Measurements from ENCODE around the gene GON4L. TPM values are rescaled to one million over a fixed set of nuclear protein-coding genes. Genes with fewer than 3 reads are reported as not detected.
A peak's percentile ranks its signal among the peaks of the same experiment; 100 is the strongest.
"Not testable (repeated sequence)": the region's sequence is repeated elsewhere in the genome, so short reads cannot be mapped to it uniquely, and the experiment has no call there.

The GON4L gene
- total RNA-seq, result 10 to 100 TPM; 22.2 to 28.4 TPM
- long read RNA-seq, partial matches to known transcripts, result 4 of 8 reads
- long read RNA-seq, other reads (novel, unspliced or antisense), result 4 of 8 reads

GRCh38 chr1:155856975-155857930 lies at the start of gene GON4L:
Gene GON4L, minus strand, starts transcription at chr1:155857214. Its CDS starts 3,434 bp downstream, at chr1:155853780.
- ATAC-seq (peak; percentile 75 to 77), DNase-seq (peak; percentile 93)
- intact Hi-C loops (cut with DNase I), result no loop called here

- DNase-seq (no peak), ATAC-seq (no peak)
- intact Hi-C loops (cut with DNase I), result loop anchor here in 1 of 2 donors (10.0 kb wide), 1 partner anchor 89 kb away; no protein-coding TSS in a partner anchor
Observed at GRCh38 chr1:155904261-155904660, 47.2 kb upstream of the GON4L start.

DNA sequence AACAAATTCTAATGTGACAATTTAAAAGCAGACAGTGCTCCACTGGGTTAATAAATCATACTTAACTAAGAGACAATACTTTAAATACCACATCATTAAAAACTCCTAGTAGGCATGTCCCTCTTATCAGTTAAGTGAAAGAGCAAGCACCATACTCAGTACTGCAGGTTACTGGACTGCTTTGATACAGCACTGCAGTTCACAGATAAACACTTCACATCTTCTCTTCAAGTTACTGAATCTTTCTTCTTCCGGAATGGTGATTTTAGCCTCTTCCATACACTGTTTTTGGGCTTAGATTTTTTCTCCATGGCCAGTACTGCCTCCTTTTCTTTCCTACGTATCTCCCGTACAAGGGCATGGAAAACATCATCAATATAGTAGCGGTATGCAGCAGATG lies 43.1 kb upstream of the GON4L start:
- DNase-seq (no peak), ATAC-seq (no peak)
- intact Hi-C loops (cut with DNase I), result loop anchor here in 1 of 2 donors (10.0 kb wide), 1 partner anchor 85 kb away; no protein-coding TSS in a partner anchor

GRCh38 chr1:155899683-155900082 lies 42.7 kb upstream of the GON4L start:
- ATAC-seq, result no peak

DNA sequence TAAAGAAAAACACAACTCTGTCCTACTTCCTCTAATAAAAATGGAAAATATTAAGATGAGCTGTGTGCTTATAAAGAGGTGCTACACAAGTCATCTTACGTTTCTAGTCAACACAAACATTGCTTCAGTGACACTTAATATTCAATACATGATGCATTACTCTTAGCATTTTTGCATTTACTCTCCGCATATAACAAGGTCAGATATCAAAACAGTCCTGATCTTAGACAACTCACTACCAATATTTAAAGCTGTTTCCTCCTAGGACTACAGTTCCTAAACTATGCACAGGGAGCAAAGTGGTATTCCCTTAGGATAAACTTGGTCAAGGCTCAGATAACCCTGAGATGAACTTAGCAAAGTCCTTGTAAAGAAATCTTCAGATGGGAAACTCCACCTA lies 41.9 kb upstream of the GON4L start:
- no peak for DNase-seq
- intact Hi-C loops (cut with DNase I), result no loop called here

More at GRCh38 chr1:155899683-155900082, 42.7 kb upstream of the GON4L start:
- DNase-seq, result no peak
- intact Hi-C loops (cut with DNase I), result loop anchor here in 1 of 2 donors (10.0 kb wide), 1 partner anchor 85 kb away; no protein-coding TSS in a partner anchor

DNA sequence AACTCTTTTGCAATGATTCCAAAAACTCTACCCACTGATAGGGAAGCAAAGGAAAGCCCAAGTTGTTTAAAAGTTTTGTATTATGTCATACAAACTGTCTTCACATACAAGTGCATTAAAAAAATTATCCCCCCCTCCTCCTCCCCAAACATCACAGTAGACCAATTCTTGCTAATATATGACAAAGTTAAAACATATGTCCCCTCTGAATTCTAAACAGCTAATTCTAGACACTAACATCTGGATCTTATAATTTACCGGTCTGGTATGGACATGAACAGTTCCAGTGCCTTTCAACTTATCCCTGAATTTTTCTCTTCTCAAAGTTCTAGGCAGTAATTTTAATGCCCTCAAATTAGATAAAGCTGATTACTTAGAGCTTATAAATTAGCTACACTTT lies 40.7 kb upstream of the GON4L start:
- intact Hi-C loops (cut with DNase I), result no loop called here
- DNase-seq (no peak), ATAC-seq (no peak)

More for the DNA sequence above, 41.9 kb upstream of the GON4L start:
- ATAC-seq, result no peak

DNA sequence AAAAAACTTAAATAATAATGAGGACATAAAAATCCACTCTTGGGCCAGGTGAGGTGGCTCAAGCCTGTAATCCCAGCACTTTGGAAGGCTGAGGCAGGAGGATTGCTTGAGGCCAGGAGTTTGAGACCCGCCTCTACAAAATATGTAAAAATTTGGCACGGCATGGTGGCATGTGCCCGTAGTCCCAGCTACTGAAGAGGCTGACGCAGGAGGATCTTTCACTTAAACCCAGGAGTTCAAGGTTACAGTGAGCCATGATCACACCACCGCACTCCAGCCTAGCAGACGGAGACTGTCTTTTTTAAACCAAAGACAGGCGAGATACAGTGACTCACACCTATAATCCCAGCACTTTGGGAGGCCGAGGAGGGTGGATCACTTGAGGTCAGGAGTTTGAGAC lies 39.5 kb upstream of the GON4L start:
- DNase-seq; intact Hi-C loops (cut with DNase I); ATAC-seq: not testable (repeated sequence)

DNA sequence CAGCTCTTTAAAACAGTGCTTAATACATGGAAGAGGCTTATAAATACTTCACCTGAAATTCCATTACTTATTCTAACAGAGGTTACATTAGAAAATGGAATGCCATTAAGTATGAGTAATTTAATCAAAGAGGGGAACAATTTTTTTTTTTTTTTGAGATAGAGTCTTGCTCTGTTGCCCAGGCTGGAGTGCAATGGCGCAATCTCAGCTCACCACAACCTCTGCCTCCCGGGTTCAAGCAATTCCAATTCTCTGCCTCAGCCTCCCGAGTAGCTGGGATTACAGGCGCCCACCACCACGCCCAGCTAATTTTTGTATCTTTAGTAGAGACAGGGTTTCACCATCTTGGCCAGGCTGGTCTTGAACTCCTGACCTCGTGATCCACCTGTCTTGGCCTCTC lies 38.6 kb upstream of the GON4L start:
- DNase-seq; ATAC-seq; intact Hi-C loops (cut with DNase I): not testable (repeated sequence)

- ATAC-seq, result peak; percentile 65 to 74
- DNase-seq, result peak; percentile 30
- intact Hi-C loops (cut with DNase I), result no loop called here
Observed at GRCh38 chr1:155893389-155894142, 36.6 kb upstream of the GON4L start.

DNA sequence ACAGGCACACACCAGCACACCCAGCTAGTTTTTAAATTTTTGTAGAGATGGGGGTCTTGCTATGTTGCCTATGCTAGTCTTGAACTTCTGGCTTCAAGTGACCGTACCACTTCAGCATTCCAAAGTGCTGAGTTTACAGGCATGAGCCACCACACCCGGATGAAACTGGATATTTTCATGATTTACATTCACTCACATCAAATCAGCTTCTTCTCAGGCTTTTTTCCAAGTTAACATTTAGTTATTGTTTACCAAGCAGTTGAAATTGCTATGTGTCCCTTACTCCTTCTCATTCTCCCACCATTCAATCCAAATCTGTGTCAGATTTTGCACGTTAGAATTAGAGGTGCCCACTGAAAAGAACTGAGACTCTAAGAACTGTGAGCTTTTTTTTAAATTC lies 35.8 kb upstream of the GON4L start:
- intact Hi-C loops (cut with DNase I), result no loop called here
- ATAC-seq (no peak), DNase-seq (no peak)

DNA sequence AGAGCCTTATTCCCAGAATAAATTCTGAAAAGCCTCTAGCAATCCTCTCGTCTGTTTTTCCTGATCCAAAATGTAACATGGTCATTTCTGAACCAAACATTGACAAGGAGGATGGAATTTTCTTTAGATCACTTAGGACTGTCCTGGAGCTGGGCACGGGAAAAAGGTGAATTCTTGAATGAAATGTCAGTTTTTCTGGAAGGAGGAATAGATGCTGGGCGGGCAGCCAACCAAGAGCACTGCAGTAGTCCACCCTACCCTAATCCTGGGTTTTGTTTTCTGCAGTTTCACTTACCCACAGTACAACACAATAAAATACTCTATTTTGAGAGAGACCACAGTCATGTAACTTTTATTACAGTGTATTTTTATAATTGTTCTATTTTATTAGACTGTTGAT lies 33.2 kb upstream of the GON4L start:
- no peak for DNase-seq
- ATAC-seq, result no peak
- intact Hi-C loops (cut with DNase I), result no loop called here

- intact Hi-C loops (cut with DNase I), result no loop called here
- no peak for ATAC-seq
- DNase-seq, result no peak
Observed at GRCh38 chr1:155889566-155889965, 32.6 kb upstream of the GON4L start.

DNA sequence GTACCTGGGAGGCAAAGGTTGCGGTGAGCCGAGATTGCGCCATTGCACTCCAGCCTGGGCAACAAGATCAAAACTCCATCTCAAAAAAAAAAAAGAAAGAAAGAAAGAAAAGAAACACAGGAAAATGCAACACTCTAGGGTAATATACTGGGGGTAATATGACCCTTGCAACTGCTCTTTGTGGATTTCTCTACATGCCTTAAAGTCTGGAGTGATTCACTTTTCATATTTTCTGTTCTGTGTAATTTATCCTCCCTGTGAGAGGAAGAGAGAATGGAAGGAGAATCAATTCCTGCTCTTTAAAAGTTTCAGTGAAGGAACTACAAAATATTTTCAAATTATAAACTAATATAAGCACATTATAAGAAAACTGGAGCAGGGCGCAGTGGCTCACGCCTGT lies 31.5 kb upstream of the GON4L start:
- no peak for DNase-seq
- ATAC-seq, result no peak
- intact Hi-C loops (cut with DNase I), result no loop called here

- DNase-seq, result no peak
- no peak for ATAC-seq
- intact Hi-C loops (cut with DNase I), result no loop called here
Observed at GRCh38 chr1:155884982-155885381, 28.0 kb upstream of the GON4L start.

- DNase-seq (no peak), ATAC-seq (peak in 1 of 2 donors; percentile 70)
- intact Hi-C loops (cut with DNase I), result no loop called here
Observed at GRCh38 chr1:155884031-155884960, 27.3 kb upstream of the GON4L start.

DNA sequence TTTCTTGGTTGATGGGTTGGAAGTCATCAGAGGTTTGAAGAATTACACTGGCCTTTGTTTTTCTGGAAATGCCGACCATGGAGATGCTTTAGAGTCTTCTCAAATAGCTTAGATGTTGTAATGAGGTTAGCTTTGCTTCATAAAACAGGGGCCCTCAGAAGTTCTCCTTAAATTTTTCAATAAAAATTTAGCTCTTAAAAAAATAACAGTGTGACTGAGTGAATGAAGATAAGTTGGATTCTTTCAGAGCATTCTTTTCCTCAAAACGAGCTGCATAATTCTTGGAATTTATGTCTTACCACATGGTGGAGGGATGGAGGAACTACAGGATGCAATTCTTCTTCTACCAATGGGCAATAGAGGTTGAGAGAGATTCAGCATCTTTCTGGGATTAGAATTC lies 25.8 kb upstream of the GON4L start:
- no peak for DNase-seq
- intact Hi-C loops (cut with DNase I), result no loop called here
- no peak for ATAC-seq

DNA sequence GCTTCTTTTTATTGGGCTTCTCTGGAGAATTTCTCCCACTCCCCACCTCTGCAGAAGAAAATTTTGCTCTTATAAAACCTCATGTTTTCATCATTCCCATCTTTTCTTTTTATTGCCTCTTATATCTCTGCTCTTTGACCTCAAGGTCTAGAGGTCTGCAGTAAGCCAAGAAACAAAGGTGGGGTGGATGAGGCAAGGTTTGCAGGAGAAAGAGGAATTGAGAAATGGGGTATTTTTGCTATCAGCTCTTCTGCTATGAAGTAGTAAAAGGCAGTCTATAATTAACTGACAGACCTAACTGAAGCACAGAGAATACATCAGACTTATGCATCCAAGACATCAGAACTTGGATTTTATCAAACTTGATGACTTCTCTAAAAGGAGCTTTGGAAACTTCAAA lies 25.2 kb upstream of the GON4L start:
- intact Hi-C loops (cut with DNase I), result no loop called here
- DNase-seq (no peak), ATAC-seq (no peak)

- intact Hi-C loops (cut with DNase I), result no loop called here
- DNase-seq (no peak), ATAC-seq (no peak)
Observed at GRCh38 chr1:155880950-155881349, 23.9 kb upstream of the GON4L start.

GRCh38 chr1:155880251-155880650 lies 23.2 kb upstream of the GON4L start:
- DNase-seq (no peak), ATAC-seq (no peak)
- intact Hi-C loops (cut with DNase I), result no loop called here

Data from left cardiac atrium (tissue), 4 donors.